ENCODE data around the gene WDR12.
A peak's percentile ranks its signal among the peaks of the same experiment; 100 is the strongest.

Gene WDR12

GRCh38 chr2:202841090-202841867 is 70.2 kb downstream of the WDR12 start:
- no peaks in the 10 kb centered on the region for H3K9me3 ChIP-seq (replicated peaks; ENCODE audit: low read length)
- H3K4me3 ChIP-seq (ENCODE audit: low read length): no peak overlapping the region
- no peaks in the 10 kb centered on the region for H3K27me3 ChIP-seq (ENCODE audit: control insufficient read depth, insufficient read depth, low read length)
- H3K4me2 ChIP-seq (ENCODE audit: low read length): no peak overlapping the region
- H3K9ac ChIP-seq (ENCODE audit: low read depth, low read length): no peak overlapping the region
- no peaks in the 10 kb centered on the region for H3K4me1 ChIP-seq (ENCODE audit: control insufficient read depth, insufficient read depth, low read length)
- no peaks in the 10 kb centered on the region for H3K36me3 ChIP-seq (ENCODE audit: insufficient read depth, low read length)

- H3K9me3 ChIP-seq (replicated peaks; ENCODE audit: low read length): no peaks in the 10 kb centered on the region
- H3K4me2 ChIP-seq (ENCODE audit: low read length): peak overlapping the region; percentile 5
- H3K27me3 ChIP-seq (ENCODE audit: control insufficient read depth, insufficient read depth, low read length): no peaks in the 10 kb centered on the region
- no peaks in the 10 kb centered on the region for H3K36me3 ChIP-seq (ENCODE audit: insufficient read depth, low read length)
- H3K9ac ChIP-seq (ENCODE audit: low read depth, low read length): no peak overlapping the region
- H3K4me3 ChIP-seq (ENCODE audit: low read length): no peak overlapping the region
- no peaks in the 10 kb centered on the region for H3K4me1 ChIP-seq (ENCODE audit: control insufficient read depth, insufficient read depth, low read length)
Measured at GRCh38 chr2:202831242-202832220, 79.9 kb downstream of the WDR12 start.

GRCh38 chr2:202824901-202825300 is 86.6 kb downstream of the WDR12 start:
- H3K9ac ChIP-seq (ENCODE audit: low read depth, low read length): no peak overlapping the region
- H3K9me3 ChIP-seq (replicated peaks; ENCODE audit: low read length): no peaks in the 10 kb centered on the region
- no peak overlapping the region for H3K4me2 ChIP-seq (ENCODE audit: low read length)
- H3K4me1 ChIP-seq (ENCODE audit: control insufficient read depth, insufficient read depth, low read length): peaks cover 4% of the 10 kb centered on the region
- H3K27me3 ChIP-seq (ENCODE audit: control insufficient read depth, insufficient read depth, low read length): no peaks in the 10 kb centered on the region
- no peaks in the 10 kb centered on the region for H3K36me3 ChIP-seq (ENCODE audit: insufficient read depth, low read length)
- H3K4me3 ChIP-seq (ENCODE audit: low read length): no peak overlapping the region
